ENCODE data around the gene QPRT.
"Not testable (repeated sequence)": the region's sequence is repeated elsewhere in the genome, so short reads cannot be mapped to it uniquely, and the experiment has no call there.

DNA sequence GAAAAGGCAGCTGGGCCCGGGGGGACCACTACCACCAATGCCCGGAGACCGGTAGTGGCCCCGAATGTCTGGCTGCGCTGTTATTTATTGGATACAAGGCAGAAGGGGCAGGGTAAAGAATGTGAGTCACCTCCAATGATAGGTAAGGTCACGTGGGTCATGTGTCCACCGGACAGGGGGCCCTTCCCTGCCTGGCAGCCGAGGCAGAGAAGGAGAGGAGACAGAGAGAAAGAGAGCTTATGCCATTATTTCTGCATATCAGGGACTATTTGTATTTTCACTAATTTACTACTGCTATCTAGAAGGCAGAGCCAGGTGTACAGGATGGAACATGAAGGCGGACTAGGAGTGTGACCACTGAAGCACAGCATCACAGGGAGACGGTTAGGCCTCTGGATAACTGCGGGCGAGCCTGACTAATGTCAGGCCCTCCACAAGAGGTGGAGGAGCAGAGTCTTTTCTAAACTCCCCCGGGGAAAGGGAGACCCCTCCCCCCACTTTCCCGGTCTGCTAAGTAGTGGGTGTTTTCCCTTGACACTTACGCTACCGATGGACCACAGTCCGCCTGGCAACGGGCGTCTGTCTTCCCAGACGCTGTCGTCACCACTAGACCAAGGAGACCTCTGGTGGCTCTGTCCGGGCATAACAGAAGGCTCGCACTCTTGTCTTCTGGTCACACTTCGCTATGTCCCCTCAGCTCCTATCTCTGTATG lies 42.3 kb downstream of the QPRT start:
- TF ChIP-seq, protein P1, sequence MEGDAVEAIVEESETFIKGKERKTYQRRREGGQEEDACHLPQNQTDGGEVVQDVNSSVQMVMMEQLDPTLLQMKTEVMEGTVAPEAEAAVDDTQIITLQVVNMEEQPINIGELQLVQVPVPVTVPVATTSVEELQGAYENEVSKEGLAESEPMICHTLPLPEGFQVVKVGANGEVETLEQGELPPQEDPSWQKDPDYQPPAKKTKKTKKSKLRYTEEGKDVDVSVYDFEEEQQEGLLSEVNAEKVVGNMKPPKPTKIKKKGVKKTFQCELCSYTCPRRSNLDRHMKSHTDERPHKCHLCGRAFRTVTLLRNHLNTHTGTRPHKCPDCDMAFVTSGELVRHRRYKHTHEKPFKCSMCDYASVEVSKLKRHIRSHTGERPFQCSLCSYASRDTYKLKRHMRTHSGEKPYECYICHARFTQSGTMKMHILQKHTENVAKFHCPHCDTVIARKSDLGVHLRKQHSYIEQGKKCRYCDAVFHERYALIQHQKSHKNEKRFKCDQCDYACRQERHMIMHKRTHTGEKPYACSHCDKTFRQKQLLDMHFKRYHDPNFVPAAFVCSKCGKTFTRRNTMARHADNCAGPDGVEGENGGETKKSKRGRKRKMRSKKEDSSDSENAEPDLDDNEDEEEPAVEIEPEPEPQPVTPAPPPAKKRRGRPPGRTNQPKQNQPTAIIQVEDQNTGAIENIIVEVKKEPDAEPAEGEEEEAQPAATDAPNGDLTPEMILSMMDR (IDR thresholded peaks at IDR 0.05): peak; percentile 26 to 75 (median 55)
- TF ChIP-seq POLR2A (IDR thresholded peaks at IDR 0.05): not testable (repeated sequence)

Data from adrenal gland (tissue), 5 donors.